ENCODE data around the gene ITPR1.
"Not testable (repeated sequence)": the region's sequence is repeated elsewhere in the genome, so short reads cannot be mapped to it uniquely, and the experiment has no call there.

ITPR1 gene

GRCh38 chr3:4493014-4493940 is at the start of gene ITPR1:
TSS of gene ITPR1 (plus strand) at chr3:4493348. CDS start at chr3:4516492, 23,144 bp downstream.
- Histone ChIP-seq H3K36me3 (ENCODE audit: control insufficient read depth, low read depth, low read length) (no peaks in the 10 kb centered on the region), H3K27ac (ENCODE audit: low read length) (peak within 1 kb of the TSS; percentile 59), H3K4me1 (ENCODE audit: control insufficient read depth, low read depth, low read length) (peaks cover 10% of the 10 kb centered on the region), H3K4me3 (ENCODE audit: low read length) (peak within 1 kb of the TSS; percentile 96), H3K9ac (ENCODE audit: low read length) (peak within 1 kb of the TSS; percentile 83), H3K9me3 (ENCODE audit: control insufficient read depth, low read depth, low read length) (no peaks in the 10 kb centered on the region), H3K27me3 (ENCODE audit: control insufficient read depth, insufficient read depth, low read length) (peaks cover 37% of the 10 kb centered on the region)

GRCh38 chr3:4447295-4447999 is 45.7 kb upstream of the ITPR1 start:
- Histone ChIP-seq H3K4me1 (ENCODE audit: control insufficient read depth, low read depth, low read length) (peaks cover 14% of the 10 kb centered on the region), H3K9me3 (ENCODE audit: control insufficient read depth, low read depth, low read length) (no peaks in the 10 kb centered on the region), H3K27me3 (ENCODE audit: control insufficient read depth, insufficient read depth, low read length) (no peaks in the 10 kb centered on the region), H3K9ac (ENCODE audit: low read length) (no peak overlapping the region), H3K4me3 (ENCODE audit: low read length) (peak overlapping the region; percentile 43), H3K27ac (ENCODE audit: low read length) (no peak overlapping the region), H3K36me3 (ENCODE audit: control insufficient read depth, low read depth, low read length) (no peaks in the 10 kb centered on the region)

GRCh38 chr3:4448187-4448586 is 45.0 kb upstream of the ITPR1 start:
- H3K4me1 ChIP-seq (ENCODE audit: control insufficient read depth, low read depth, low read length) = peaks cover 14% of the 10 kb centered on the region
- no peak overlapping the region for H3K27ac ChIP-seq (ENCODE audit: low read length)
- no peaks in the 10 kb centered on the region for H3K9me3 ChIP-seq (ENCODE audit: control insufficient read depth, low read depth, low read length)
- H3K4me3 ChIP-seq (ENCODE audit: low read length) = peak overlapping the region; percentile 43
- H3K27me3 ChIP-seq (ENCODE audit: control insufficient read depth, insufficient read depth, low read length) = no peaks in the 10 kb centered on the region
- H3K36me3 ChIP-seq (ENCODE audit: control insufficient read depth, low read depth, low read length) = no peaks in the 10 kb centered on the region
- no peak overlapping the region for H3K9ac ChIP-seq (ENCODE audit: low read length)

- Histone ChIP-seq H3K4me3 (ENCODE audit: low read length) (no peak overlapping the region), H3K4me1 (ENCODE audit: control insufficient read depth, low read depth, low read length) (peaks cover 14% of the 10 kb centered on the region), H3K27ac (ENCODE audit: low read length) (no peak overlapping the region), H3K27me3 (ENCODE audit: control insufficient read depth, insufficient read depth, low read length) (no peaks in the 10 kb centered on the region), H3K9me3 (ENCODE audit: control insufficient read depth, low read depth, low read length) (no peaks in the 10 kb centered on the region), H3K36me3 (ENCODE audit: control insufficient read depth, low read depth, low read length) (no peaks in the 10 kb centered on the region), H3K9ac (ENCODE audit: low read length) (no peak overlapping the region)
These were observed 43.9 kb upstream of the ITPR1 start for GRCh38 chr3:4449043-4449805.

GRCh38 chr3:4454142-4454541 is 39.0 kb upstream of the ITPR1 start:
- H3K4me3 ChIP-seq (ENCODE audit: low read length) = no peak overlapping the region
- H3K9ac ChIP-seq (ENCODE audit: low read length) = no peak overlapping the region
- no peak overlapping the region for H3K27ac ChIP-seq (ENCODE audit: low read length)
- no peaks in the 10 kb centered on the region for H3K27me3 ChIP-seq (ENCODE audit: control insufficient read depth, insufficient read depth, low read length)
- H3K9me3 ChIP-seq (ENCODE audit: control insufficient read depth, low read depth, low read length) = no peaks in the 10 kb centered on the region
- no peaks in the 10 kb centered on the region for H3K4me1 ChIP-seq (ENCODE audit: control insufficient read depth, low read depth, low read length)
- no peaks in the 10 kb centered on the region for H3K36me3 ChIP-seq (ENCODE audit: control insufficient read depth, low read depth, low read length)

- not testable (repeated sequence) for H3K27me3 ChIP-seq (ENCODE audit: control insufficient read depth, insufficient read depth, low read length); H3K9ac ChIP-seq (ENCODE audit: low read length); H3K4me1 ChIP-seq (ENCODE audit: control insufficient read depth, low read depth, low read length); H3K9me3 ChIP-seq (ENCODE audit: control insufficient read depth, low read depth, low read length); H3K36me3 ChIP-seq (ENCODE audit: control insufficient read depth, low read depth, low read length); H3K27ac ChIP-seq (ENCODE audit: low read length); H3K4me3 ChIP-seq (ENCODE audit: low read length)
These were observed 36.4 kb upstream of the ITPR1 start for GRCh38 chr3:4456780-4457179.

- H3K27ac ChIP-seq (ENCODE audit: low read length) = no peak overlapping the region
- no peaks in the 10 kb centered on the region for H3K4me1 ChIP-seq (ENCODE audit: control insufficient read depth, low read depth, low read length)
- H3K9ac ChIP-seq (ENCODE audit: low read length) = no peak overlapping the region
- H3K9me3 ChIP-seq (ENCODE audit: control insufficient read depth, low read depth, low read length) = no peaks in the 10 kb centered on the region
- no peaks in the 10 kb centered on the region for H3K27me3 ChIP-seq (ENCODE audit: control insufficient read depth, insufficient read depth, low read length)
- H3K4me3 ChIP-seq (ENCODE audit: low read length) = no peak overlapping the region
- no peaks in the 10 kb centered on the region for H3K36me3 ChIP-seq (ENCODE audit: control insufficient read depth, low read depth, low read length)
These were observed 34.2 kb upstream of the ITPR1 start for GRCh38 chr3:4458961-4459360.

- no peaks in the 10 kb centered on the region for H3K9me3 ChIP-seq (ENCODE audit: control insufficient read depth, low read depth, low read length)
- H3K9ac ChIP-seq (ENCODE audit: low read length) = no peak overlapping the region
- H3K36me3 ChIP-seq (ENCODE audit: control insufficient read depth, low read depth, low read length) = no peaks in the 10 kb centered on the region
- no peak overlapping the region for H3K27ac ChIP-seq (ENCODE audit: low read length)
- H3K4me1 ChIP-seq (ENCODE audit: control insufficient read depth, low read depth, low read length) = no peaks in the 10 kb centered on the region
- no peak overlapping the region for H3K4me3 ChIP-seq (ENCODE audit: low read length)
- H3K27me3 ChIP-seq (ENCODE audit: control insufficient read depth, insufficient read depth, low read length) = no peaks in the 10 kb centered on the region
These were observed 32.8 kb upstream of the ITPR1 start for GRCh38 chr3:4460334-4460733.

- no peak overlapping the region for H3K4me3 ChIP-seq (ENCODE audit: low read length)
- H3K27ac ChIP-seq (ENCODE audit: low read length) = no peak overlapping the region
- no peak overlapping the region for H3K9ac ChIP-seq (ENCODE audit: low read length)
- H3K27me3 ChIP-seq (ENCODE audit: control insufficient read depth, insufficient read depth, low read length) = no peaks in the 10 kb centered on the region
- no peaks in the 10 kb centered on the region for H3K36me3 ChIP-seq (ENCODE audit: control insufficient read depth, low read depth, low read length)
- no peaks in the 10 kb centered on the region for H3K4me1 ChIP-seq (ENCODE audit: control insufficient read depth, low read depth, low read length)
- H3K9me3 ChIP-seq (ENCODE audit: control insufficient read depth, low read depth, low read length) = no peaks in the 10 kb centered on the region
These were observed 31.6 kb upstream of the ITPR1 start for GRCh38 chr3:4461468-4462090.

- no peak overlapping the region for H3K27ac ChIP-seq (ENCODE audit: low read length)
- H3K9ac ChIP-seq (ENCODE audit: low read length) = no peak overlapping the region
- no peaks in the 10 kb centered on the region for H3K27me3 ChIP-seq (ENCODE audit: control insufficient read depth, insufficient read depth, low read length)
- H3K4me1 ChIP-seq (ENCODE audit: control insufficient read depth, low read depth, low read length) = no peaks in the 10 kb centered on the region
- no peaks in the 10 kb centered on the region for H3K36me3 ChIP-seq (ENCODE audit: control insufficient read depth, low read depth, low read length)
- H3K4me3 ChIP-seq (ENCODE audit: low read length) = no peak overlapping the region
- no peaks in the 10 kb centered on the region for H3K9me3 ChIP-seq (ENCODE audit: control insufficient read depth, low read depth, low read length)
These were observed 30.6 kb upstream of the ITPR1 start for GRCh38 chr3:4462369-4463040.
